GM12874 (cell line): ENCODE results near the gene OPCML.

ENCODE experiments used
- TF ChIP-seq, protein P1 (sequence below): IDR thresholded peaks from 2 replicates; pipeline ENCODE4 v1.5.1; 2011; ENCODE audit warnings: low read depth, mild to moderate bottlenecking, control low read depth, low read length, moderate library complexity; ENCODE audit not compliant: insufficient read depth

Gene OPCML

DNA sequence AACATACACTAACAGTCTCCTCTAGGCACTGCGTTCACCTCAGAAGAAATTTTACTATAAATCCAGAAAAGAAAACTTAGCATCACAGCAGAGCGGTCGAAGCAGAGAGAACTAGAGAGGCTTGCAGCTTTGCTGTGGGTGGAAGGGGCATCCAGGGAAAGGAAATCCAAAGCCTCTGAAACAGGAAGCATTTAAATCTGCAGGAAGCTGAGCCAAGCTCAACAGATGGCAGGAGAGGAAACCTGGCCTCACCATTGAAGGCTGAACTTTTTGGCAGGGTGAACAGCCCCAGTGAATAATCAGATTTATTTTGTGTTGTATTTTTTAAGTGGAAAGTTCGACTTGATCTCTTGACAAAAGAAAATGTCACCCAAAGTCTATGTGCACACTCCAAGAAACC lies 858.1 kb downstream of the OPCML start:
- TF ChIP-seq, protein P1, sequence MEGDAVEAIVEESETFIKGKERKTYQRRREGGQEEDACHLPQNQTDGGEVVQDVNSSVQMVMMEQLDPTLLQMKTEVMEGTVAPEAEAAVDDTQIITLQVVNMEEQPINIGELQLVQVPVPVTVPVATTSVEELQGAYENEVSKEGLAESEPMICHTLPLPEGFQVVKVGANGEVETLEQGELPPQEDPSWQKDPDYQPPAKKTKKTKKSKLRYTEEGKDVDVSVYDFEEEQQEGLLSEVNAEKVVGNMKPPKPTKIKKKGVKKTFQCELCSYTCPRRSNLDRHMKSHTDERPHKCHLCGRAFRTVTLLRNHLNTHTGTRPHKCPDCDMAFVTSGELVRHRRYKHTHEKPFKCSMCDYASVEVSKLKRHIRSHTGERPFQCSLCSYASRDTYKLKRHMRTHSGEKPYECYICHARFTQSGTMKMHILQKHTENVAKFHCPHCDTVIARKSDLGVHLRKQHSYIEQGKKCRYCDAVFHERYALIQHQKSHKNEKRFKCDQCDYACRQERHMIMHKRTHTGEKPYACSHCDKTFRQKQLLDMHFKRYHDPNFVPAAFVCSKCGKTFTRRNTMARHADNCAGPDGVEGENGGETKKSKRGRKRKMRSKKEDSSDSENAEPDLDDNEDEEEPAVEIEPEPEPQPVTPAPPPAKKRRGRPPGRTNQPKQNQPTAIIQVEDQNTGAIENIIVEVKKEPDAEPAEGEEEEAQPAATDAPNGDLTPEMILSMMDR: no peak

DNA sequence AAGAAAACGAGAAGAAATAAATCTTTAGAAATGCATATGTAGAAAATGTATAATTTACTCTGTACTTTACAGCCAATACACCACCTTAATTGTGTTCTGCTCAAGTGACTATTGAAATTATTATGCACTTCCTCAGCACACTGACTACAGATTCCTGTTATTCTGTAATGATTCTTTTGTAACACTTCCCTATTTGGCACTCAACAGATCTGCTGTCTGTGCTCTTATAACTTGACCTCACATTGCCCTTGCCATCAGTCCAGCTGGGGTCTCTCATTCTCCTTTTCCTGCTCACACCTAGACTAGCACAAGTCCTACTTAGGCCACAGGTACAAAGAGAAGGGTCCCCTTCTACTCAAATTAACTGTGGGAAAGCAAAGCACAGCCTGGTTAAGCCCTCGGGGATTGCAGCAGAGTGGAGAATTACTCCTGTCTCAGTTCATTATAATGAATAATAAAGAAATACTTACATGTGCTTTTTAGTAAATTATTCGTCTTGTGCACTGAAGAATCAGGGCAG lies 860.4 kb downstream of the OPCML start:
- TF ChIP-seq, protein P1: no peak

DNA sequence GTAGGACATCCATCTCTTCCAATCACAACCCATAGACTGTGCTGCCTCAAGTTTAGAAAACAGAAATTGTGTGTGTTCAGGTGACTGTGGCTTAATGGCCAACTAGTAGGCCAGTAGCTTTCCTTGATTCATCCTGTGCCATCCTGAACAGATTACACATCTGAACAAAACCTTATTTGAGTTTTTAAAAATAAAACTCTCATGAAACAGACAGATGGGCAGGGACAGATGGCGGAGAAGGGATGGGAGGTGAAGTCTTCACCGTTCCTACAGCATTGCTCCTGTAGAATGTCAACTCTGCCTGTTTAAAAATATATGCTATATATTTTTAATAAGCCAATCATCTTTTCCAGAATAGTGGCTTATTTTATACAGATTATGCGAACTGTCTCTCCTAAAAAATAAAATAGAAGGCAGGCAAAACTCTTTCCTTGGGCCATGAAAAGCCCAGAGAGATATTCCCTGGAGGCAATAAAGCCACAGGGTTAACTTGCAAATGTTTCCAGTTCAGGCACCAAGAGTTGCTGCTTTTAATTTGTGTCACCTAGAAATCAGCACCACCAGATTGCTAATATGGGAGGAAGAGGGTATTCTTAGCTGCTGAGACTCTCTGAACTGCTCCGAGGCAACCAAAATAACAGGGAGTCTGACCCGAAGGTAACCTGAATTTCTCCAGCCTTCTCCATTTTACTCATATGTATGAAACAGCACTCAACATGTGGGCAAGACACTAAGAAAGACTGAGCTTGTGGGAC lies 861.2 kb downstream of the OPCML start:
- TF ChIP-seq, protein P1: no peak

DNA sequence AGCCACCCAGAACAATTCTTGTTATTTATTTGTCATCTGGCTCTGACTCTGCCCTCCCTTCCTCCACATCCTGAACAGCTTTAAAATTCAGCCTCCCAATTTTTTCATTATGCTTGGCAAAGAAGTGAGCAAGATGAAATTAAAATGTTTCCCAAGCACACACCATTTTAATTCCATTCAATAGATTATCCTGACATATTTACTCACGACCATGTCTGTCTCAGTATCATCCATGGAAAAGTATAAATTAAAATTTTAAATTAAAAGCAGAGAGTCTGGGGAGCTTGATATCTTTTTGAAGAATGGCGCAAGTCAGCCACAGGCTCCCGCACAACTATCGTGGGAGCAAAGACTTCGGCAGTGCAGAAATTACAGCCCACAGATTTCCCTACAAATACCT lies 862.4 kb downstream of the OPCML start:
- TF ChIP-seq, protein P1: no peak

DNA sequence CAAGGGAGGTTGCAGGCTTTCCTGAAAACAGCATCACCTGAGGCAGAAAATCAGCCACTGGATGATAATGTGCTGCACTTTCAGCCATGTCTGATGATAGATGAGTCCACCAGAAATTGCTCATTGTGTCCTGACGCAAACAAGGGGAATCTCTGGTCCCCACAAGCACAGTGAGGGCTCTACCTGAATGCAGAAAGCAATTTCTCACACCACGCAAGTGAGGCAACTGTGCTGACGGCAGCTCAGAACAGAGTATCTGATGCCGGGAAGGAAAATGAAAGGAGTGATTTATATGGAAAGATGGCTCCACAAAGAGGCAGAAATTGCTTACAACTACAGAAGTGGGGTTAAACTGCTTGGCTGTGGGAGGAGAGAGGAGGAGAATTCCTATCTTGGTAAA lies 867.1 kb downstream of the OPCML start:
- TF ChIP-seq, protein P1: no peak

DNA sequence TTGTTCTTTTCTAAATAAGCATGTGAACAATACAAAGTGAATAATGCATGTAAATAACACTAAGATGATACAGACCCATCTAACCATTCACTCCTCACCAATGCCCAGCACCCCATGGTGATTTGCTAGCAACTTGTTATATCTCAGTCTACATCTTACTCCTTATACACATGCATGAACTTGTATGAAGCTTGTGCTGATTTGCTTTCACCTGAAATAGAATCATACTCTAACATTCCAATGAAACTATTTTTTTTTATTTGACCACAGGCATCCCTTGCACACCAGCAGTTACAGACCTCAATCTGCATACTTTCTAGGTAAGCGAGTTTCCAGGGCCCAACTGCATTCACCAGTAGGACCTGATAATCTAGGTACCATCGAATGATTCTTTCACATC lies 873.6 kb downstream of the OPCML start:
- TF ChIP-seq, protein P1: no peak

DNA sequence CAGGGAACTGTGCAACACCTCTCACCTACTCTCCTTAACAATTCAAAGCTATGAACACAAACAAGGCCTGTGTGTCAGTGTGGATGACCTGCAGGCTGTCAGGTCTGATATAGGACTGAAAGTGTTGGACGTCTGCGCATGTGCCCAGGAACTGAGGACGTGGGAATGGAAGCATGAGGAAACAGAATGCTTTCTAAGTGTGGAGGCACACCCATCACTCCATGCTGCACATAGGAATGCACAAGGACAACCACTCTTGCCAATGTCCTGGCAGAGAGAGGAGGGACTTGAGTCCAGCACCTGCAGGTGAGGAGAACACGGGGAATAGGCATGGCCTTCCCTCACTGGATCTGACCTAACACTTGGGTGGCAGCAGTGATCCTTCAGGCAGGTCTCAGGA lies 874.3 kb downstream of the OPCML start:
- TF ChIP-seq, protein P1: no peak
